ENCODE data around the gene KBTBD8.

DNA sequence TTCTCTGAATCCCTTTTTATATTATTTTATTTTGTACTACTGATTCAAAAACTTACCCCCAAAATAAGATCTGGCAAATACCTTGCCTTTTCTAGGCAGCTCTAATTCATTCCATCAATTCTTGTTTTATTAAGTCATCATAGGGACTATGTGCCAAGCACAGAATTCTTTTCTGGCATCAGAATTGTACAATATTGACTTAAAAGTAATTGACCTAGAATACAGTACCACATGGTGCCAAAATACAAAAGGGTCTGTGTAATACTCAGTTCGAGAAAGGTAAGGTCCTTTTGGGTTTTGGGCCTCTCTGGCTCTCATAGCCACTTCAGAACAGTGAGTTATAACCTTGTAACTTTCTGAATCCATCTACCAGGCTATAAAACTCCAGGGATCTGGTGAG is 46.2 kb downstream of the KBTBD8 start:
- TF ChIP-seq, protein P1, sequence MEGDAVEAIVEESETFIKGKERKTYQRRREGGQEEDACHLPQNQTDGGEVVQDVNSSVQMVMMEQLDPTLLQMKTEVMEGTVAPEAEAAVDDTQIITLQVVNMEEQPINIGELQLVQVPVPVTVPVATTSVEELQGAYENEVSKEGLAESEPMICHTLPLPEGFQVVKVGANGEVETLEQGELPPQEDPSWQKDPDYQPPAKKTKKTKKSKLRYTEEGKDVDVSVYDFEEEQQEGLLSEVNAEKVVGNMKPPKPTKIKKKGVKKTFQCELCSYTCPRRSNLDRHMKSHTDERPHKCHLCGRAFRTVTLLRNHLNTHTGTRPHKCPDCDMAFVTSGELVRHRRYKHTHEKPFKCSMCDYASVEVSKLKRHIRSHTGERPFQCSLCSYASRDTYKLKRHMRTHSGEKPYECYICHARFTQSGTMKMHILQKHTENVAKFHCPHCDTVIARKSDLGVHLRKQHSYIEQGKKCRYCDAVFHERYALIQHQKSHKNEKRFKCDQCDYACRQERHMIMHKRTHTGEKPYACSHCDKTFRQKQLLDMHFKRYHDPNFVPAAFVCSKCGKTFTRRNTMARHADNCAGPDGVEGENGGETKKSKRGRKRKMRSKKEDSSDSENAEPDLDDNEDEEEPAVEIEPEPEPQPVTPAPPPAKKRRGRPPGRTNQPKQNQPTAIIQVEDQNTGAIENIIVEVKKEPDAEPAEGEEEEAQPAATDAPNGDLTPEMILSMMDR (IDR thresholded peaks at IDR 0.05; ENCODE audit: low read depth, low read length) = no peak
- no peak for TF ChIP-seq POLR2A (IDR thresholded peaks at IDR 0.05; ENCODE audit: extremely low read depth, insufficient read length)
